ENCODE results near the gene PPP1R14D. TPM values are rescaled to one million over a fixed set of nuclear protein-coding genes. Genes with fewer than 3 reads are reported as not detected.

PPP1R14D gene
- total and polyA plus RNA-seq, 2 experiments from 2014 or later, result not detected

- WGBS, 2 experiments (ENCODE audit: low coverage in 1 of 2, low lambda C conversion rate in 2 of 2, missing lambda C conversion rate in 2 of 2), result 44 to 46% methylated on average over 10 of the region's 10 CpGs
- Histone ChIP-seq H3K4me3 (no peak overlapping the region), H3K9me3 (ENCODE audit: low read depth) (no peaks in the 10 kb centered on the region), H3K9me2 (ENCODE audit: insufficient read depth) (no peaks in the 10 kb centered on the region), H3K79me2 (ENCODE audit: insufficient read depth) (no peaks in the 10 kb centered on the region), H4K20me1 (ENCODE audit: insufficient read depth) (no peaks in the 10 kb centered on the region), H3F3A (ENCODE audit: insufficient read depth) (no peaks in the 10 kb centered on the region), H2AFZ (no peak overlapping the region), H3K9ac (no peak overlapping the region), H3K36me3 (ENCODE audit: low read depth) (no peaks in the 10 kb centered on the region), H3K27ac (no peak overlapping the region), H3K4me1 (ENCODE audit: insufficient read depth) (no peaks in the 10 kb centered on the region), H3K4me2 (ENCODE audit: unreplicated experiment) (no peak overlapping the region), H3K27me3 (replicated peaks; ENCODE audit: insufficient read depth) (no peaks in the 10 kb centered on the region; the same call in 1 of the 2 replicates)
- no peak for DNase-seq
- TF ChIP-seq EZH2 (IDR thresholded peaks at IDR 0.05; ENCODE audit: insufficient read depth, poor library complexity, severe bottlenecking), result no peak
- in situ Hi-C loops (cut with MboI), result no loop called here
Measured at GRCh38 chr15:40858706-40859105, 30.2 kb upstream of the PPP1R14D start.

- DNase-seq, result peak; percentile 80
- Histone ChIP-seq H3K4me2 (ENCODE audit: unreplicated experiment) (no peak overlapping the region), H3K4me1 (ENCODE audit: insufficient read depth) (no peaks in the 10 kb centered on the region), H2AFZ (no peak overlapping the region), H3K27me3 (replicated peaks; ENCODE audit: insufficient read depth) (no peaks in the 10 kb centered on the region; the same call in 1 of the 2 replicates), H3K36me3 (ENCODE audit: low read depth) (no peaks in the 10 kb centered on the region), H3K79me2 (ENCODE audit: insufficient read depth) (no peaks in the 10 kb centered on the region), H3F3A (ENCODE audit: insufficient read depth) (no peaks in the 10 kb centered on the region), H3K4me3 (no peak overlapping the region), H3K27ac (no peak overlapping the region), H3K9me3 (ENCODE audit: low read depth) (no peaks in the 10 kb centered on the region), H3K9ac (no peak overlapping the region), H3K9me2 (ENCODE audit: insufficient read depth) (no peaks in the 10 kb centered on the region), H4K20me1 (ENCODE audit: insufficient read depth) (no peaks in the 10 kb centered on the region)
- 9 to 12% methylated on average over 15 of the region's 15 CpGs for WGBS, 2 experiments (ENCODE audit: low coverage in 1 of 2, low lambda C conversion rate in 2 of 2, missing lambda C conversion rate in 2 of 2)
- in situ Hi-C loops (cut with MboI), result no loop called here
- TF ChIP-seq EZH2 (IDR thresholded peaks at IDR 0.05; ENCODE audit: insufficient read depth, poor library complexity, severe bottlenecking) (no peak), EZH2phosphoT487 (IDR thresholded peaks at IDR 0.05; ENCODE audit: insufficient read depth, low read depth) (no peak)
Measured at GRCh38 chr15:40857601-40858341, 29.3 kb upstream of the PPP1R14D start.

- no peak overlapping the region for H3K4me3 ChIP-seq
- no peak for DNase-seq
- no peaks in the 10 kb centered on the region for H4K20me1 ChIP-seq (ENCODE audit: insufficient read depth)
- H3K9me3 ChIP-seq (ENCODE audit: low read depth), result no peaks in the 10 kb centered on the region
- H3K4me2 ChIP-seq (ENCODE audit: unreplicated experiment), result no peak overlapping the region
- no peaks in the 10 kb centered on the region for H3K4me1 ChIP-seq (ENCODE audit: insufficient read depth)
- no peak overlapping the region for H3K27ac ChIP-seq
- H3K9me2 ChIP-seq (ENCODE audit: insufficient read depth), result no peaks in the 10 kb centered on the region
- no peaks in the 10 kb centered on the region for H3F3A ChIP-seq (ENCODE audit: insufficient read depth)
- 48 to 55% methylated on average over 7 of the region's 8 CpGs for WGBS, 2 experiments (ENCODE audit: low coverage in 1 of 2, low lambda C conversion rate in 2 of 2, missing lambda C conversion rate in 2 of 2)
- H3K36me3 ChIP-seq (ENCODE audit: low read depth), result no peaks in the 10 kb centered on the region
- H3K27me3 ChIP-seq (replicated peaks; ENCODE audit: insufficient read depth), result no peaks in the 10 kb centered on the region; the same call in 1 of the 2 replicates
- no peak for TF ChIP-seq EZH2 (IDR thresholded peaks at IDR 0.05; ENCODE audit: insufficient read depth, poor library complexity, severe bottlenecking)
- no peak for TF ChIP-seq EZH2phosphoT487 (IDR thresholded peaks at IDR 0.05; ENCODE audit: insufficient read depth, low read depth)
- in situ Hi-C loops (cut with MboI), result no loop called here
- H3K79me2 ChIP-seq (ENCODE audit: insufficient read depth), result no peaks in the 10 kb centered on the region
- no peak overlapping the region for H2AFZ ChIP-seq
- H3K9ac ChIP-seq, result no peak overlapping the region
Measured at GRCh38 chr15:40856746-40857145, 28.2 kb upstream of the PPP1R14D start.

- Histone ChIP-seq H3K79me2 (ENCODE audit: insufficient read depth) (no peaks in the 10 kb centered on the region), H3K4me1 (ENCODE audit: insufficient read depth) (no peaks in the 10 kb centered on the region), H3K36me3 (ENCODE audit: low read depth) (no peaks in the 10 kb centered on the region), H4K20me1 (ENCODE audit: insufficient read depth) (no peaks in the 10 kb centered on the region), H3K4me2 (ENCODE audit: unreplicated experiment) (no peak overlapping the region), H3K27me3 (replicated peaks; ENCODE audit: insufficient read depth) (no peaks in the 10 kb centered on the region), H3K9me3 (ENCODE audit: low read depth) (no peaks in the 10 kb centered on the region), H3K27ac (no peak overlapping the region), H2AFZ (no peak overlapping the region), H3K4me3 (no peak overlapping the region), H3F3A (ENCODE audit: insufficient read depth) (no peaks in the 10 kb centered on the region), H3K9me2 (ENCODE audit: insufficient read depth) (no peaks in the 10 kb centered on the region), H3K9ac (no peak overlapping the region)
- no peak for DNase-seq
- TF ChIP-seq EZH2phosphoT487 (IDR thresholded peaks at IDR 0.05; ENCODE audit: insufficient read depth, low read depth) (no peak), EZH2 (IDR thresholded peaks at IDR 0.05; ENCODE audit: insufficient read depth, poor library complexity, severe bottlenecking) (no peak)
- in situ Hi-C loops (cut with MboI), result no loop called here
- 69 to 71% methylated on average over 12 to 13 of the region's 13 CpGs for WGBS, 2 experiments (ENCODE audit: low coverage in 1 of 2, low lambda C conversion rate in 2 of 2, missing lambda C conversion rate in 2 of 2)
Measured at GRCh38 chr15:40855706-40856234, 27.3 kb upstream of the PPP1R14D start.

Measured in GM23248 (cell line).